ENCODE data around the gene LMCD1. TPM values are rescaled to one million over a fixed set of nuclear protein-coding genes. Genes with fewer than 3 reads are reported as not detected.

The LMCD1 gene
- total and polyA plus RNA-seq, 2 experiments from 2014 or later: 21.8 to 35.3 TPM

DNA sequence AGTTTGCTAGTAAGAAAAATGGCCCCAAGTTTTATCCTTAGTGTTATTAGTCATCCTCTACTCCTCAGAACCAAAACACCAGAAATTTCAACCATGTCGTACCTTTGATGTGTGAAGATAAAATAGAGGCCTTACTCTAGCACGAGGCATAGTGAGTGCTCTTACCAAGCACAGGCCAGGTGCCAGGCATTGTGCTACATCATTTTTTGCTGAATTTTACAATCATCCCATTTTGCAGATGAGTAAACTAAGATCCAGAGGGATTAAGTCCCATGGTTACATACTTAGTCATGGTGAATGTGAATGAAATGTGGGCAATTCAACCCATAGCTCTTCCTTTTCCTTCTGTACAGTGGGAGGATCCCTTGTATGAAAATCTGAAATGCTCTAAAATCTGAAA, 15.2 kb downstream of the LMCD1 start:
- Histone ChIP-seq H2AFZ (no peak overlapping the region), H3K79me2 (replicated peaks; ENCODE audit: insufficient read depth) (peaks cover 8% of the 10 kb centered on the region), H3K4me3 (no peak overlapping the region), H3K4me2 (0 out of 2 replicates have a peak overlapping the region, but pooled peaks have one; percentile 27), H3K27ac (ENCODE audit: low read depth) (no peak overlapping the region), H3K36me3 (ENCODE audit: insufficient read depth) (no peaks in the 10 kb centered on the region), H3K4me1 (ENCODE audit: insufficient read depth) (peaks cover 30% of the 10 kb centered on the region), H3K9me2 (ENCODE audit: insufficient read depth) (peaks cover 6% of the 10 kb centered on the region; the same call in 1 of the 2 replicates), H3F3A (replicated peaks; ENCODE audit: low read depth) (no peaks in the 10 kb centered on the region), H4K20me1 (replicated peaks; ENCODE audit: insufficient read depth) (no peaks in the 10 kb centered on the region; the same call in none of the 2 replicates), H3K27me3 (ENCODE audit: insufficient read depth) (no peaks in the 10 kb centered on the region)
- no peak for TF ChIP-seq CREB1 (CRISPR knock-in tag; IDR thresholded peaks at IDR 0.05; ENCODE audit: low read depth)
- no peak for TF ChIP-seq EZH2phosphoT487 (IDR thresholded peaks at IDR 0.05; ENCODE audit: unreplicated experiment)
- no peak for TF ChIP-seq POLR2AphosphoS5 (IDR thresholded peaks at IDR 0.05; ENCODE audit: low read depth)
- Mint-ChIP-seq H3K27me3 (ENCODE audit: insufficient read depth, low read depth, poor library complexity) (no peaks in the 10 kb centered on the region), H3K9me3 (peaks cover 4% of the 10 kb centered on the region; the same call in 2 of the 3 replicates), H3K36me3 (ENCODE audit: low read depth) (peaks cover 4% of the 10 kb centered on the region; the same call in 1 of the 3 replicates), H3K4me1 (peaks cover 28% of the 10 kb centered on the region), H3K4me3 (no peak overlapping the region), H3K27ac (no peak overlapping the region)
- no peak for DNase-seq (ENCODE audit: low spot score)
- no peak for ATAC-seq

DNA sequence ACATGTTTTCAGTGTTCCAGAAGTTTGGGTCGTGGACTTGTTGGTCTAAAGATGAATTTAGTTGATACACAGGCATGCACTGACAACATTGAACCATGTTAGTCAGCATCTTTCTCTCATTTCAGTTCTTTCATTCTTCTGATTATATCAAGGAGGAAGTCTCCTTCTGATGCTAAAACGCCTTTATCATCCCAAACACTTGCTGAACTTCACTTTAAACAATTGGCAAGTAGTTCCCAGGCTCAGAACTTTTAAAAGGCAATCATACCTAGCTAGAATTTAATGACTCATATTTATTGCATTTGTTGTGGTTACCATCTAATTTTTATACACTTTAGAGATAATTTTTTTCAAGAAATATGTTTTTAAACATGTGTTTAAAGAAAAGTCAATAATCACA, 15.9 kb downstream of the LMCD1 start:
- no peak overlapping the region for H3K4me3 Mint-ChIP-seq
- ATAC-seq: no peak
- Histone ChIP-seq H3K27me3 (ENCODE audit: insufficient read depth) (no peaks in the 10 kb centered on the region), H3K27ac (ENCODE audit: low read depth) (peak overlapping the region; percentile 47; the same call in 1 of the 2 replicates), H3K79me2 (replicated peaks; ENCODE audit: insufficient read depth) (peaks cover 8% of the 10 kb centered on the region), H2AFZ (no peak overlapping the region), H3K4me3 (no peak overlapping the region), H3F3A (replicated peaks; ENCODE audit: low read depth) (no peaks in the 10 kb centered on the region), H3K36me3 (ENCODE audit: insufficient read depth) (no peaks in the 10 kb centered on the region), H4K20me1 (replicated peaks; ENCODE audit: insufficient read depth) (no peaks in the 10 kb centered on the region; the same call in none of the 2 replicates), H3K4me2 (0 out of 2 replicates have a peak overlapping the region, but pooled peaks have one; percentile 27), H3K9me2 (ENCODE audit: insufficient read depth) (peaks cover 8% of the 10 kb centered on the region; the same call in 1 of the 2 replicates), H3K4me1 (ENCODE audit: insufficient read depth) (peaks cover 30% of the 10 kb centered on the region)
- H3K9me3 Mint-ChIP-seq: peaks cover 4% of the 10 kb centered on the region; the same call in 2 of the 3 replicates
- H3K27ac Mint-ChIP-seq: no peak overlapping the region
- H3K27me3 Mint-ChIP-seq (ENCODE audit: insufficient read depth, low read depth, poor library complexity): no peaks in the 10 kb centered on the region
- TF ChIP-seq POLR2AphosphoS5 (IDR thresholded peaks at IDR 0.05; ENCODE audit: low read depth) (no peak), JUNB (IDR thresholded peaks at IDR 0.05; ENCODE audit: unreplicated experiment) (no peak)
- peaks cover 28% of the 10 kb centered on the region for H3K4me1 Mint-ChIP-seq
- no peak for DNase-seq (ENCODE audit: low spot score)
- H3K36me3 Mint-ChIP-seq (ENCODE audit: low read depth): peaks cover 4% of the 10 kb centered on the region; the same call in 1 of the 3 replicates

DNA sequence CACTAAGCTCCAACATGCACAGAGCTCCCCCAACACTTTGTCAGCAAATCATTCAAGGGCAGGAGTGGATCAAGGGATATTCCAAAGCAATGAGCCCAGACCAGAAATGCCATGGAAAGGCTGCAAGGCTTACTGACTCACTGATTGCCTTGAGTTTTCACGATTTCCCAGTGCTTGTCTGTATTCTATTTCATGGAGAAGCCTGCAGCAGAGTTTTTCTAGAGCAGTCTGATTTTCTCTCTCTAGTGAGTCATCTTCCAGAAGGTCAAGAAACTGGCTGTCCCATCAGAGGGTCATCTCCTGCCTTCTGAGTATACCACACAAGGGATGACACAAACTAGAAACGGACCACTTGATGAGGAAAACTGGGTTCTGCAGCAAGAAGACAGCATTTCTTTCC, 16.5 kb downstream of the LMCD1 start:
- Histone ChIP-seq H4K20me1 (replicated peaks; ENCODE audit: insufficient read depth) (no peaks in the 10 kb centered on the region; the same call in none of the 2 replicates), H3K4me1 (ENCODE audit: insufficient read depth) (peaks cover 30% of the 10 kb centered on the region), H3K27ac (ENCODE audit: low read depth) (no peak overlapping the region), H3K4me2 (no peak overlapping the region), H3K9me2 (ENCODE audit: insufficient read depth) (peaks cover 8% of the 10 kb centered on the region; the same call in 1 of the 2 replicates), H2AFZ (no peak overlapping the region), H3K79me2 (replicated peaks; ENCODE audit: insufficient read depth) (peaks cover 8% of the 10 kb centered on the region), H3K27me3 (ENCODE audit: insufficient read depth) (no peaks in the 10 kb centered on the region), H3K4me3 (no peak overlapping the region), H3F3A (replicated peaks; ENCODE audit: low read depth) (no peaks in the 10 kb centered on the region), H3K36me3 (ENCODE audit: insufficient read depth) (no peaks in the 10 kb centered on the region)
- Mint-ChIP-seq H3K36me3 (ENCODE audit: low read depth) (peaks cover 4% of the 10 kb centered on the region; the same call in 1 of the 3 replicates), H3K27me3 (ENCODE audit: insufficient read depth, low read depth, poor library complexity) (no peaks in the 10 kb centered on the region), H3K4me3 (no peak overlapping the region), H3K27ac (no peak overlapping the region), H3K9me3 (peaks cover 4% of the 10 kb centered on the region; the same call in 2 of the 3 replicates), H3K4me1 (peaks cover 28% of the 10 kb centered on the region)
- no peak for DNase-seq (ENCODE audit: low spot score)
- ATAC-seq: no peak
- TF ChIP-seq JUNB (IDR thresholded peaks at IDR 0.05; ENCODE audit: unreplicated experiment) (no peak), STAT1 (IDR thresholded peaks at IDR 0.05; ENCODE audit: unreplicated experiment) (no peak)
- TF ChIP-seq, protein P1, sequence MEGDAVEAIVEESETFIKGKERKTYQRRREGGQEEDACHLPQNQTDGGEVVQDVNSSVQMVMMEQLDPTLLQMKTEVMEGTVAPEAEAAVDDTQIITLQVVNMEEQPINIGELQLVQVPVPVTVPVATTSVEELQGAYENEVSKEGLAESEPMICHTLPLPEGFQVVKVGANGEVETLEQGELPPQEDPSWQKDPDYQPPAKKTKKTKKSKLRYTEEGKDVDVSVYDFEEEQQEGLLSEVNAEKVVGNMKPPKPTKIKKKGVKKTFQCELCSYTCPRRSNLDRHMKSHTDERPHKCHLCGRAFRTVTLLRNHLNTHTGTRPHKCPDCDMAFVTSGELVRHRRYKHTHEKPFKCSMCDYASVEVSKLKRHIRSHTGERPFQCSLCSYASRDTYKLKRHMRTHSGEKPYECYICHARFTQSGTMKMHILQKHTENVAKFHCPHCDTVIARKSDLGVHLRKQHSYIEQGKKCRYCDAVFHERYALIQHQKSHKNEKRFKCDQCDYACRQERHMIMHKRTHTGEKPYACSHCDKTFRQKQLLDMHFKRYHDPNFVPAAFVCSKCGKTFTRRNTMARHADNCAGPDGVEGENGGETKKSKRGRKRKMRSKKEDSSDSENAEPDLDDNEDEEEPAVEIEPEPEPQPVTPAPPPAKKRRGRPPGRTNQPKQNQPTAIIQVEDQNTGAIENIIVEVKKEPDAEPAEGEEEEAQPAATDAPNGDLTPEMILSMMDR (conservative IDR thresholded peaks at IDR 0.05; ENCODE audit: low read depth in 2 of 2): no peak

All from GM23338 (cell line).